ENCODE measurements around the gene PSAT1. TPM values are rescaled to one million over a fixed set of nuclear protein-coding genes. Genes with fewer than 3 reads are reported as not detected.

PSAT1 gene
- total and polyA plus RNA-seq, 2 of the 4 experiments (the other 2 are of a cell fraction) = 77.2 to 88.4 TPM

- no peak overlapping the region for H2AK9ac ChIP-seq (replicated peaks; ENCODE audit: low read depth, low read length, poor library complexity)
- no peak overlapping the region for H3K18ac ChIP-seq (ENCODE audit: low read depth, low read length)
- H3K4me3 ChIP-seq (ENCODE audit: insufficient read depth, low read depth, low read length) = no peak overlapping the region
- peaks cover 21 to 54% of the 10 kb centered on the region in 2 experiments; a peak in 3 of 4 replicates for H3K79me1 ChIP-seq (ENCODE audit: low read depth in 1 of 2, low read length in 2 of 2)
- no peak overlapping the region; the same call in 1 of the 2 replicates for H3K27ac ChIP-seq (ENCODE audit: insufficient read depth, low read length)
- dilution Hi-C loops (cut with HindIII; ENCODE audit: low sequenced_read_pairs, unreplicated experiment) (no loop called here), in situ Hi-C loops (cut with MboI; ENCODE audit: low sequenced_read_pairs) (no loop called here), intact Hi-C loops (cut with micrococcal nuclease) (no loop called here)
- H2BK20ac ChIP-seq (ENCODE audit: low read depth, low read length) = no peak overlapping the region
- peaks cover 2% of the 10 kb centered on the region; the same call in 1 of the 2 replicates for H3K4me1 ChIP-seq (ENCODE audit: control insufficient read depth, insufficient read depth, low read length)
- H3K9ac ChIP-seq (ENCODE audit: low read depth, low read length) = no peak overlapping the region
- no peak overlapping the region for H4K5ac ChIP-seq (ENCODE audit: low read depth, low read length)
- no peak overlapping the region for H4K8ac ChIP-seq (ENCODE audit: low read depth in 2 of 2, low read length in 2 of 2)
- no peak overlapping the region for H2AK5ac ChIP-seq (ENCODE audit: low read depth, low read length)
- no peak overlapping the region for H3K4ac ChIP-seq (ENCODE audit: low read depth, low read length)
- ATAC-seq (ENCODE audit: low read depth) = no peak; the same call in 1 of the 2 replicates
- no peak overlapping the region for H2AFZ ChIP-seq (replicated peaks; ENCODE audit: low read length, poor library complexity)
- CTCF ChIA-PET = interaction anchor here (0.6 kb wide), 1 partner anchor 195 kb away, joined by 5 read pairs; no protein-coding TSS in a partner anchor
- no peak overlapping the region for H3K14ac ChIP-seq (replicated peaks; ENCODE audit: low read depth, low read length)
- WGBS, 2 experiments (ENCODE audit: extremely low coverage in 2 of 2, insufficient read length in 1 of 2) = no CpG with 5 or more reads among the region's 1 CpG
- TF ChIP-seq FOS (IDR thresholded peaks at IDR 0.05; ENCODE audit: low read depth, low read length) = no peak
- TF ChIP-seq CEBPB (IDR thresholded peaks at IDR 0.05; ENCODE audit: low read depth, low read length) = no peak
- TF ChIP-seq, protein P1, sequence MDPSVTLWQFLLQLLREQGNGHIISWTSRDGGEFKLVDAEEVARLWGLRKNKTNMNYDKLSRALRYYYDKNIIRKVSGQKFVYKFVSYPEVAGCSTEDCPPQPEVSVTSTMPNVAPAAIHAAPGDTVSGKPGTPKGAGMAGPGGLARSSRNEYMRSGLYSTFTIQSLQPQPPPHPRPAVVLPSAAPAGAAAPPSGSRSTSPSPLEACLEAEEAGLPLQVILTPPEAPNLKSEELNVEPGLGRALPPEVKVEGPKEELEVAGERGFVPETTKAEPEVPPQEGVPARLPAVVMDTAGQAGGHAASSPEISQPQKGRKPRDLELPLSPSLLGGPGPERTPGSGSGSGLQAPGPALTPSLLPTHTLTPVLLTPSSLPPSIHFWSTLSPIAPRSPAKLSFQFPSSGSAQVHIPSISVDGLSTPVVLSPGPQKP (IDR thresholded peaks at IDR 0.05; ENCODE audit: borderline replicate concordance, low read depth, low read length) = no peak
- no peak for TF ChIP-seq RCOR1 (IDR thresholded peaks at IDR 0.05; ENCODE audit: insufficient replicate concordance, low read length)
- no peak for TF ChIP-seq MAZ (IDR thresholded peaks at IDR 0.05; ENCODE audit: borderline replicate concordance, low read depth, low read length)
- TF ChIP-seq CHD1 (IDR thresholded peaks at IDR 0.05; ENCODE audit: low read depth, low read length) = no peak
- TF ChIP-seq RAD21 (IDR thresholded peaks at IDR 0.05; ENCODE audit: low read length) = no peak
- TF ChIP-seq RFX5 (IDR thresholded peaks at IDR 0.05; ENCODE audit: low read depth, low read length) = no peak
- no peak for TF ChIP-seq BHLHE40 (IDR thresholded peaks at IDR 0.05; ENCODE audit: low read depth, low read length)
- TF ChIP-seq CTCF (conservative IDR thresholded peaks at IDR 0.05; ENCODE audit: low read depth, low read length) = no peak
- TF ChIP-seq, protein P2, sequence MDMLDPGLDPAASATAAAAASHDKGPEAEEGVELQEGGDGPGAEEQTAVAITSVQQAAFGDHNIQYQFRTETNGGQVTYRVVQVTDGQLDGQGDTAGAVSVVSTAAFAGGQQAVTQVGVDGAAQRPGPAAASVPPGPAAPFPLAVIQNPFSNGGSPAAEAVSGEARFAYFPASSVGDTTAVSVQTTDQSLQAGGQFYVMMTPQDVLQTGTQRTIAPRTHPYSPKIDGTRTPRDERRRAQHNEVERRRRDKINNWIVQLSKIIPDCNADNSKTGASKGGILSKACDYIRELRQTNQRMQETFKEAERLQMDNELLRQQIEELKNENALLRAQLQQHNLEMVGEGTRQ (IDR thresholded peaks at IDR 0.05; ENCODE audit: low read depth, low read length) = no peak
- TF ChIP-seq MXI1 (IDR thresholded peaks at IDR 0.05; ENCODE audit: borderline replicate concordance, low read depth, low read length) = no peak
- no peak for TF ChIP-seq POLR2A (IDR thresholded peaks at IDR 0.05; ENCODE audit: low read depth, low read length)
- no peak for TF ChIP-seq NFE2L2 (IDR thresholded peaks at IDR 0.05; ENCODE audit: low read depth, low read length)
- no peak for TF ChIP-seq MAFK (IDR thresholded peaks at IDR 0.05; ENCODE audit: low read depth, low read length)
- TF ChIP-seq SMC3 (IDR thresholded peaks at IDR 0.05; ENCODE audit: low read depth, low read length) = no peak
- no peak overlapping the region for H3K23ac ChIP-seq (ENCODE audit: low read depth, low read length)
- POLR2A ChIA-PET (ENCODE audit: unreplicated experiment) = no interaction called here
- H3K27me3 ChIP-seq (ENCODE audit: control insufficient read depth, insufficient read depth, low read length) = no peaks in the 10 kb centered on the region
- BruUV-seq (replicated peaks) = no TSS peak
- no peaks in the 10 kb centered on the region for H3K9me3 ChIP-seq (ENCODE audit: control insufficient read depth, insufficient read depth, low read length)
- H2BK15ac ChIP-seq (ENCODE audit: low read depth, low read length) = no peak overlapping the region
- peaks cover 39% of the 10 kb centered on the region; the same call in 1 of the 2 replicates for H4K20me1 ChIP-seq (ENCODE audit: insufficient read depth, low read length)
- H3K9me1 ChIP-seq (ENCODE audit: insufficient read depth, low read length) = peaks cover 2% of the 10 kb centered on the region; the same call in 1 of the 2 replicates
- H3K56ac ChIP-seq (ENCODE audit: extremely low read depth, insufficient read depth, low read length) = no peak overlapping the region
- H3K4me2 ChIP-seq (ENCODE audit: low read depth, low read length) = no peak overlapping the region
- H2BK120ac ChIP-seq (ENCODE audit: low read depth, low read length) = no peak overlapping the region
- peaks cover 43% of the 10 kb centered on the region for H3K36me3 ChIP-seq (ENCODE audit: control insufficient read depth, insufficient read depth, low read length)
- H4K91ac ChIP-seq (ENCODE audit: insufficient read depth, low read depth, low read length) = no peak overlapping the region
- H2BK5ac ChIP-seq (ENCODE audit: low read depth, low read length, poor library complexity, severe bottlenecking) = no peak overlapping the region
- DNase-seq = no peak
Measured at GRCh38 chr9:78304357-78304756, 7.4 kb downstream of the PSAT1 start.

All from IMR-90 (cell line).